LNCaP clone FGC (cell line): ENCODE measurements around the gene SNX20.

ENCODE experiments used
- DNase-seq: peaks from one replicate; pipeline ENCODE4 v3.0.0-alpha.2; 2011; ENCODE audit warnings: low read depth
- H3K4me3 ChIP-seq: 2 replicates; pipeline ENCODE4 v1.5.1; 2011; ENCODE audit warnings: mild to moderate bottlenecking, low read depth, low read length, control low read depth
- CTCF ChIP-seq: IDR thresholded peaks from 2 replicates; pipeline ENCODE4 v1.5.1; 2012; ENCODE audit warnings: mild to moderate bottlenecking; ENCODE audit not compliant: control insufficient read depth, insufficient read depth; ENCODE audit errors: extremely low read depth

The SNX20 gene

GRCh38 chr16:50675686-50676610 lies 5.2 kb downstream of the SNX20 start:
- no peak overlapping the region for H3K4me3 ChIP-seq
- DNase-seq = no peak
- no peak for TF ChIP-seq CTCF

GRCh38 chr16:50674831-50675230 lies 6.3 kb downstream of the SNX20 start:
- DNase-seq = no peak
- H3K4me3 ChIP-seq = no peak overlapping the region
- TF ChIP-seq CTCF = no peak

DNA sequence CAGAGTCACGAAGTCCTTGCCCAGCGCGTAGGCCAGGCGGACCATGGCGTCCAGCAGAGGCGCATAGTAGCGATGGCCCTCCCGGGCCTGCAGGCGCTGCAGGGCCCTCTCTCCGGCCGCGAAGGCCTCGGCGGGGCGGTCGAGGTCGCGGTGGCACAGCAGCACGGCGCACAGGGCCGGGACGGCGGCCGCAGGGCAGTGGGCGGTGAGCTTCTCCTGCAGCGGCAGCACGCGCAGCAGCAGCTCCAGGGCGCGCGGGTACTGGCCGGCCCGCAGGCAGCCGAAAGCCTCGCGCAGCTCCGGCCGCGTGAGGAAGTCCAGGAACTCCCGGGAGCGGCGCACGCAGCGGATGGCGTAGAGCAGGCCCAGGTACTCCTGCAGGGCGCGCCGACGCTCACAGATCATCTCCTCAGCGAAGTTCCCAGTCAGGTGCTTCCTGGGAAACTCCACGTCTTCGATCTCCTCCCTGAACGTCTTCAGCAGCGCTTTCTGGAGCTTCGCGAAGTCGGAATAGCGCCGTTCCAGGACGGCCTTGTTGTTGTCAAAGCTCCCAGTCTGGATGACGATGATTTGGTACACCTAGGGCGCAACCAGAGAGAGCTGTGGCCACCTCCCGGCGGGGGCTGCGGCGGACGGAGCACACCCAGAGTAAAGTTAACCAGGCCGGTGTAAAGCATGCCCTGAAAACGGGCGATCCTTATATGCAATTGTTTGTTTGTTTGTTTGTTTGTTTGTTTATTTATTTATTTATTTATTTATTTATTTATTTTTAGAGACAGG lies 7.4 kb downstream of the SNX20 start:
- TF ChIP-seq CTCF = no peak
- no peak overlapping the region for H3K4me3 ChIP-seq
- DNase-seq = no peak

DNA sequence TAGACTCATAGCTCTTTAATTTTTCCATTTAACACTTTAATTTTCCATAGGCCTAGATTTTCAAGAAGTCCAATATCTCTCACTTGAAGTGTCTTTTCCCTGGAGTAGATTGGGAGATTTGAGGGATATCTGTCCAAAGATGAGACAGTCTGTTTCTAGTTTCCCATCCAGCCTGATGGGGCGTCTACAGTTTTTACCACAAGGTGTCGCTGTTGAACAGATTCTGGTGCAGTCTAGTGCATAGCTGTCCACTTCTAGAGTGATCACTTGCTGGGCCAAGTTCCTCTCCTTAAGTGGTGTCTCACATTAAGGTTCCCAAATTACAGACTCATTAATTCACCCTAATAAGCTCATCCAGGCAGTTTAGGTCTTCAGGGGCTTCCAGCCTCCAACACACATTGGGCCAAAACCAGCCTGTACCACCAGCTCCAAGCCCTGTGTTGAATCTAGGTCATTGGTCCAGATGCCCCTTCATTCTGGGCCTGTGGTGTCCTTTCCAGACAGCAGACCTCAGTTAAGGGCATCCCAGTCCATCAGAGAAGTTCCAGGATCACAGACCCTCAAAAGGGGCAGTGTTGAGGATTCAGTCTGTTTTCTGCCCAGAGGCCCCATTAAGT lies 9.4 kb downstream of the SNX20 start:
- peak; percentile 57 for TF ChIP-seq CTCF
- no peak overlapping the region for H3K4me3 ChIP-seq
- DNase-seq = peak; percentile 11

DNA sequence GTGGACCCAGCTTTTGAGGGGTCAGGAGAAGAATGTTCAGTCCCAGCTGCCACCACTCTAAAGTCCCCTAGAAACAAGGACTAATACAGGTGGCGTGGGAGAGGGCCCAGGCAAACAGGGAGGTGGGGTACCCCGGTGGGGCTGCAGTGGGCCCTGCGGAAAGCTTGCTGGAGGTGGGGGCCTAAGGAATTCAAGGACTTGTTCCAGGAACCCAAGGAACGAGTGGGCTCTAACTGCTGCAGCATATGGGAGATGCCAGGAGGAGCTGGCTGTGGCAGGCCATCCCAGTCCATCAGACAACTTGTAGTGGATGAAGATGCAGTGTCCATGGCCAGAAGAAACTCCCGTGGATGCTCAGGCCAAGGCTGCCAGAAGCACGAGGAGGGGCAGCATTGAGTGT lies 10.6 kb downstream of the SNX20 start:
- DNase-seq = no peak
- H3K4me3 ChIP-seq = no peak overlapping the region
- TF ChIP-seq CTCF = no peak

DNA sequence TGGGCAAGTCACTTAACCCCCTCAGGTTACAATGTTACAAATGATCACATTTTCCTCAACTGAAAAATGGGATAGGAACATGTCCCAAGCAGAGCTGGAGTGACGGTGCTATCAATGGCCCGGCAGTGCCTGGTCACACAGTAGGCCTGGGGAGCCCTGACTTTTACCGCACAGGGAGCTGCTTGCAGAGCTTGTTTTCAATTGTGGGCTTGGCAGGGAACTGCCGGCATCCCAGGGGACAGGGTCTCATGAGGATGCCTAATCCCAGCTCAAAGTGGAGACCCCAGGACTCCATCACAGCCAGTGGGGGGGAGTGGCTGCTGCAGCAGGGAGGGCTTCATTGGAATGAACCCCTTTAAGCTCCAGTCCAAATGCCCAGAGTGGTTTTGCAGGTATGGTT lies 11.4 kb downstream of the SNX20 start:
- no peak for TF ChIP-seq CTCF
- DNase-seq = no peak
- no peak overlapping the region for H3K4me3 ChIP-seq
